ENCODE measurements around the gene KCNMB1.

GRCh38 chr5:170361616-170362015 is 27.6 kb downstream of the KCNMB1 start:
- TF ChIP-seq POLR2A (IDR thresholded peaks at IDR 0.05), result no peak
- TF ChIP-seq, protein P1, sequence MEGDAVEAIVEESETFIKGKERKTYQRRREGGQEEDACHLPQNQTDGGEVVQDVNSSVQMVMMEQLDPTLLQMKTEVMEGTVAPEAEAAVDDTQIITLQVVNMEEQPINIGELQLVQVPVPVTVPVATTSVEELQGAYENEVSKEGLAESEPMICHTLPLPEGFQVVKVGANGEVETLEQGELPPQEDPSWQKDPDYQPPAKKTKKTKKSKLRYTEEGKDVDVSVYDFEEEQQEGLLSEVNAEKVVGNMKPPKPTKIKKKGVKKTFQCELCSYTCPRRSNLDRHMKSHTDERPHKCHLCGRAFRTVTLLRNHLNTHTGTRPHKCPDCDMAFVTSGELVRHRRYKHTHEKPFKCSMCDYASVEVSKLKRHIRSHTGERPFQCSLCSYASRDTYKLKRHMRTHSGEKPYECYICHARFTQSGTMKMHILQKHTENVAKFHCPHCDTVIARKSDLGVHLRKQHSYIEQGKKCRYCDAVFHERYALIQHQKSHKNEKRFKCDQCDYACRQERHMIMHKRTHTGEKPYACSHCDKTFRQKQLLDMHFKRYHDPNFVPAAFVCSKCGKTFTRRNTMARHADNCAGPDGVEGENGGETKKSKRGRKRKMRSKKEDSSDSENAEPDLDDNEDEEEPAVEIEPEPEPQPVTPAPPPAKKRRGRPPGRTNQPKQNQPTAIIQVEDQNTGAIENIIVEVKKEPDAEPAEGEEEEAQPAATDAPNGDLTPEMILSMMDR (IDR thresholded peaks at IDR 0.05), result no peak
